Coronary artery (tissue), 2 donors: ENCODE data around the gene RB1.

Experiments
- DNase-seq: peaks from one replicate; pipeline ENCODE4 v3.0.0-alpha.2; 2017; ENCODE audit warnings: low spot score
- H3K27ac ChIP-seq, 2 donors: fragments of 200-600 bp; sonication (generic); one replicate each; pipeline ENCODE4 v1.5.1; 2016 to 2019
- H3K4me3 ChIP-seq: fragments of 200-600 bp; sonication (generic); 2 replicates; pipeline ENCODE4 v1.5.1; 2016; ENCODE audit warnings: mild to moderate bottlenecking, moderate library complexity
- CTCF ChIP-seq: fragments of 200-600 bp; sonication (generic); IDR thresholded peaks from one replicate; pipeline ENCODE4 v1.5.1; 2019; ENCODE audit warnings: antibody characterized with exemption

Gene RB1

GRCh38 chr13:48518083-48518482 lies 214.5 kb downstream of the RB1 start:
- H3K27ac ChIP-seq: no peak overlapping the region
- no peak for TF ChIP-seq CTCF
- no peak for DNase-seq
- H3K4me3 ChIP-seq: no peak overlapping the region

GRCh38 chr13:48526286-48526685 lies 222.7 kb downstream of the RB1 start:
- TF ChIP-seq CTCF: no peak
- Histone ChIP-seq H3K4me3 (no peak overlapping the region), H3K27ac (no peak overlapping the region)
- no peak for DNase-seq

- no peak for DNase-seq
- Histone ChIP-seq H3K4me3 (peak overlapping the region; percentile 49), H3K27ac (peak overlapping the region in 1 of 2 donors; percentile 49)
- no peak for TF ChIP-seq CTCF
Measured at GRCh38 chr13:48527955-48528354, 224.4 kb downstream of the RB1 start.

- Histone ChIP-seq H3K27ac (peak overlapping the region in 1 of 2 donors; percentile 49), H3K4me3 (no peak overlapping the region)
- no peak for DNase-seq
- TF ChIP-seq CTCF: no peak
Measured at GRCh38 chr13:48528720-48529119, 225.2 kb downstream of the RB1 start.

- no peak overlapping the region for H3K4me3 ChIP-seq
- no peak for DNase-seq
- TF ChIP-seq CTCF: no peak
- no peak overlapping the region for H3K27ac ChIP-seq
Measured at GRCh38 chr13:48530833-48531232, 227.3 kb downstream of the RB1 start.
